A549 (cell line): ENCODE data around the gene B3GAT3. TPM values are rescaled to one million over a fixed set of nuclear protein-coding genes. Genes with fewer than 3 reads are reported as not detected.
A peak's percentile ranks its signal among the peaks of the same experiment; 100 is the strongest.

Experiments
- ATAC-seq, 2 experiments: fragments of 200-7000 bp in 1 of 2; fragments of >200 bp in 1 of 2; cut with Nextera tagmentation in 1 of 2; cut with Tn5 transposase in 1 of 2; 3 replicates each; pipeline versions ENCODE4 v1.8.0 to v1.9.1; 2018 to 2020; ENCODE audit warnings: mild to moderate bottlenecking in 1 of 2, moderate library complexity in 1 of 2
- CTCF ChIA-PET: fragments of 300-600 bp; sonication (Branson Sonifier 250); formaldehyde crosslinking; extraction: SDS; loops from one replicate; lab custom pipeline; 2021; ENCODE audit warnings: antibody characterized with exemption, inconsistent platforms; lab: Yijun Ruan, JAX
- POLR2A ChIA-PET: fragments of 350-600 bp; formaldehyde crosslinking; extraction: SDS; loops from one replicate; lab custom pipeline; 2021; ENCODE audit warnings: antibody characterized with exemption, inconsistent platforms; lab: Yijun Ruan, JAX
- DNase-seq, 2 experiments: peaks; one replicate each; pipeline versions ENCODE4 v3.0.0 to v3.0.0-alpha.2; 2011 to 2016; ENCODE audit warnings: low read depth in 1 of 2, low spot score in 1 of 2
- FAIRE-seq: peaks from 2 replicates; lab custom pipeline; 2011; peaks lifted over from hg19 to GRCh38; lab: Jason Lieb, UNC
- H3K27ac ChIP-seq, 2 experiments: fragments of >200 bp; sonication (Bioruptor Twin); formaldehyde crosslinking; 3 replicates each; pipeline ENCODE4 v1.5.1; 2016 to 2017
- H3K4me1 ChIP-seq: fragments of >200 bp; sonication (Bioruptor Twin); formaldehyde crosslinking; 3 replicates; pipeline ENCODE4 v1.6.1; 2016
- H3K4me2 ChIP-seq: fragments of >200 bp; sonication (Bioruptor Twin); formaldehyde crosslinking; 3 replicates; pipeline ENCODE4 v1.6.1; 2016
- H3K4me3 ChIP-seq: fragments of >200 bp; sonication (Bioruptor Twin); formaldehyde crosslinking; 3 replicates; pipeline ENCODE4 v1.5.1; 2016
- H3K9me3 ChIP-seq: fragments of >200 bp; sonication (Bioruptor Twin); formaldehyde crosslinking; 3 replicates; pipeline ENCODE4 v1.6.1; 2016
- BCL3 ChIP-seq: fragments of >200 bp; sonication (Bioruptor Twin); formaldehyde crosslinking; IDR thresholded peaks from 3 replicates; pipeline ENCODE4 v1.6.1; 2016
- EHMT2 ChIP-seq: fragments of 200-600 bp; sonication (generic); IDR thresholded peaks from 2 replicates; pipeline ENCODE4 v1.6.1; 2016; ENCODE audit warnings: antibody characterized with exemption, low read depth, mild to moderate bottlenecking, moderate library complexity
- GATA3 ChIP-seq: IDR thresholded peaks from 2 replicates; pipeline ENCODE4 v1.6.1; 2012; ENCODE audit warnings: borderline replicate concordance
- HEYL ChIP-seq: fragments of 250-450 bp; sonication (Bioruptor Pico); IDR thresholded peaks from 2 replicates; pipeline ENCODE4 v1.8.0; 2021; ENCODE audit warnings: mild to moderate bottlenecking, moderate library complexity
- JUN ChIP-seq, 2 experiments: fragments of >200 bp; sonication (Bioruptor Twin); formaldehyde crosslinking; IDR thresholded peaks; 2 replicates in 1 of 2; 3 replicates in 1 of 2; pipeline ENCODE4 v1.6.1; 2016 to 2017
- MAFK ChIP-seq: fragments of 450-650 bp; IDR thresholded peaks from 2 replicates; pipeline ENCODE4 v1.6.1; 2014; ENCODE audit not compliant: partially characterized antibody
- MAX ChIP-seq: IDR thresholded peaks from 2 replicates; pipeline ENCODE4 v1.6.1; 2012
- MAZ ChIP-seq: fragments of 150-350 bp; IDR thresholded peaks from 2 replicates; pipeline ENCODE4 v1.6.1; 2014; ENCODE audit warnings: antibody characterized with exemption, low read depth, low read length, borderline replicate concordance
- MYC ChIP-seq: IDR thresholded peaks from 2 replicates; pipeline ENCODE4 v1.6.1; 2012; ENCODE audit warnings: mild to moderate bottlenecking, inconsistent platforms, low read length, improper control_type of control experiment, borderline replicate concordance
- POLR2A ChIP-seq: IDR thresholded peaks from 2 replicates; pipeline ENCODE4 v1.6.1; 2012; ENCODE audit warnings: mild to moderate bottlenecking, low read length
- USF2 ChIP-seq: fragments of 450-650 bp; IDR thresholded peaks from 2 replicates; pipeline ENCODE4 v1.6.1; 2014; ENCODE audit warnings: antibody characterized with exemption
- ZNF302 ChIP-seq: fragments of 250-450 bp; sonication (Bioruptor Pico); IDR thresholded peaks from 2 replicates; pipeline ENCODE4 v1.9.0; 2021; ENCODE audit warnings: inconsistent platforms, mild to moderate bottlenecking, moderate library complexity
- WGBS: methylation state at CpG from one replicate; pipeline ENCODE4 v1.1.6; 2017; ENCODE audit errors: missing lambda C conversion rate; 5-methylcytosine and 5-hydroxymethylcytosine counted together
- polyA plus RNA-seq, 4 experiments: library from polyadenylated mRNA; depleted of rRNA in 3 of 4; stranded (reverse); fragments of >200 nt; fragmentation: RNase III in 1 of 4; extraction: RNeasy Plus Mini Kit Qiagen cat#74134 plus additional on column Dnase treatment in 1 of 4; gene quantifications; 2 replicates in 3 of 4; 3 replicates in 1 of 4; pipeline ENCODE4 v1.2.3, GENCODE V29; 2011 to 2017
- TF ChIP-seq, protein P1 (sequence below): IDR thresholded peaks from 2 replicates; pipeline ENCODE4 v1.6.1; 2012; ENCODE audit warnings: low read depth, borderline replicate concordance
- TF ChIP-seq, protein P2 (sequence below): IDR thresholded peaks from 2 replicates; pipeline ENCODE4 v1.6.1; 2012

Gene B3GAT3
- polyA plus RNA-seq, 2 of the 4 experiments (the other 2 are of a cell fraction), result 19.0 to 41.0 TPM

DNA sequence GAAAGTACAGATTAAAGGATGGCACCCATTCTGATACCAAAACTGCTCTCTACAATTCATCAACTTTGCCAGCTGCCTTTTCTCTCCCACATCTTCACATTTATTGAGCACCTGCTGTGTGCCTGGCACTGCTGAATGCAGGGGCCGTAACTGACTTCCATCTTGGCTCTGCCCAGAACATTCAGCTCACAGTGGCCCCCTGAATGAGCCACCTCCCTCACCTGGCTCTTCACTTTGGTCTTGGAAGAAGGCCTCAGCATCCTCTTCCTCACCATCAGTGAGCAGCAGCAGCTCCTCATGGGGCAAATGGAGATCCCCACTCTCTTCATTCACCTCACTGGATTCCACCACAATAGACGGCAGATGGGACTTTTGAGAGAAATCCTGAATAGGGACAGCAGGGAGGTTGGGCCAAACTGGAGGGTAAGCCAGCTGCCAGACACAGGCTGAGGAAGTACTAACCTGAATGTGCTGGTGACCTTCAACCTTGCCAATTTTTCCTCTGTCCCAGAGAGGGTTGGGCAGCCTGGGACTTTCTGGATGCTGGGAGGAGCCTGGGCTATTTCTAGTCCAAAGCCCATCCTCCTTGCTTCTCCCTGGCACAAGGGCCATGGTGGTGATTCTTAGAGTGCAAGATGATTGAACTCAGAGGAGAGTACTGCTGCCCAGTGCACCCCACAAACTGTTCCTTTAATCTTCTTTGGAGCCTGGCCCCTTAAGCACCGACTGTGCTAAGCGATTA, 47.8 kb upstream of the B3GAT3 start:
- POLR2A ChIA-PET, result interaction anchor here (0.7 to 3.3 kb wide), 4 partner anchors 16 to 58 kb away, joined by 3 to 34 read pairs (median 4); partner anchors contain the start of genes HNRNPUL2, INTS5 and TTC9C
- FAIRE-seq (no peak), DNase-seq (peak in 1 of 2 experiments; percentile 56), ATAC-seq (peak in 1 of 2 experiments; percentile 5; a peak in 2 of 6 replicates)
- H3K9me3 ChIP-seq, result no peaks in the 10 kb centered on the region
- no peak overlapping the region for H3K4me3 ChIP-seq
- WGBS, result 77% methylated on average over 4 of the region's 4 CpGs
- peak overlapping the region in 1 of 2 experiments; percentile 11; a peak in 2 of 6 replicates for H3K27ac ChIP-seq
- CTCF ChIA-PET, result interaction anchor here (0.8 to 9.0 kb wide), 7 partner anchors 11 to 275 kb away, joined by 3 to 72 read pairs (median 3); partner anchors contain the start of genes HNRNPUL2 and LRRN4CL
- peak overlapping the region; percentile 64; the same call in 2 of the 3 replicates for H3K4me2 ChIP-seq
- peaks cover 36% of the 10 kb centered on the region for H3K4me1 ChIP-seq
- no peak for TF ChIP-seq USF2
- TF ChIP-seq, protein P1, sequence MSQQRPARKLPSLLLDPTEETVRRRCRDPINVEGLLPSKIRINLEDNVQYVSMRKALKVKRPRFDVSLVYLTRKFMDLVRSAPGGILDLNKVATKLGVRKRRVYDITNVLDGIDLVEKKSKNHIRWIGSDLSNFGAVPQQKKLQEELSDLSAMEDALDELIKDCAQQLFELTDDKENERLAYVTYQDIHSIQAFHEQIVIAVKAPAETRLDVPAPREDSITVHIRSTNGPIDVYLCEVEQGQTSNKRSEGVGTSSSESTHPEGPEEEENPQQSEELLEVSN, result no peak
- TF ChIP-seq HEYL, result no peak
- no peak for TF ChIP-seq MYC

GRCh38 chr11:62667460-62667859, 45.7 kb upstream of the B3GAT3 start:
- Histone ChIP-seq H3K4me1 (peaks cover 32% of the 10 kb centered on the region), H3K4me3 (no peak overlapping the region), H3K4me2 (peak overlapping the region; percentile 78), H3K27ac (peak overlapping the region; percentile 93 to 96; a peak in 4 of 6 replicates), H3K9me3 (no peaks in the 10 kb centered on the region)
- ChIA-PET CTCF (interaction anchor here (0.5 to 6.5 kb wide), 10 partner anchors 9 to 65 kb away, joined by 3 to 30 read pairs (median 4); partner anchors contain the start of gene LRRN4CL), POLR2A (interaction anchor here (0.7 to 5.5 kb wide), 9 partner anchors 8 to 174 kb away, joined by 3 to 91 read pairs (median 5); partner anchors contain the start of genes HNRNPUL2, INTS5, TTC9C and TUT1)
- FAIRE-seq (no peak), DNase-seq (no peak), ATAC-seq (no peak)
- WGBS, result 86% methylated on average over 2 of the region's 2 CpGs
- TF ChIP-seq BCL3, result 0 out of 3 replicates have a peak, but pooled peaks have one; percentile 46
- TF ChIP-seq ZNF302 (CRISPR knock-in tag), result no peak
- TF ChIP-seq POLR2A, result peak; percentile 4; the same call in 1 of the 2 replicates
- TF ChIP-seq GATA3, result peak; percentile 15; the same call in 1 of the 2 replicates
- TF ChIP-seq MAFK, result no peak

DNA sequence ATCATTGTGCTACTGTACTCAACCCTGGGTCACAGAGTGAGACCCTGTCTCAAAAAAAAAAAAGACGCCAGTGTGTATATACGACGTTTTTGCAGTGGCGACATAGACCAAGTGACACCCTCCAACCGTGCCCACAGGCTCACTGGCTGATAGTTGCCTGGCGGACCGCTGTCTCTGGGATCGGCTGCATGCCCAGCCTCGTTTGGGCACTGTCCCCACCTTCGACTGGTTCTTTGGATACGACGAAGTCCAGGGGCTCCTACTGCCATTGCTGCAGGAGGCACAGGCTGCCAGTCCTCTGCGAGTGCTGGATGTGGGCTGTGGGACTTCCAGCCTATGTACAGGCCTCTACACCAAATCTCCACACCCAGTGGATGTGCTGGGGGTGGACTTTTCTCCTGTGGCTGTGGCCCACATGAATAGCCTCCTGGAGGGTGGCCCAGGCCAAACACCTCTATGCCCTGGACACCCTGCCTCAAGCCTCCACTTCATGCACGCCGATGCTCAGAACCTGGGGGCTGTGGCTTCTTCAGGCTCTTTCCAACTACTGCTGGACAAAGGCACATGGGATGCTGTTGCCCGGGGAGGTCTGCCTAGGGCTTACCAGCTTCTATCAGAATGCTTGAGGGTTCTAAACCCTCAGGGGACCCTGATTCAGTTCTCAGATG, 44.6 kb upstream of the B3GAT3 start:
- WGBS, result 14% methylated on average over 14 of the region's 16 CpGs
- DNase-seq, result no peak
- ATAC-seq, result no peak
- peak overlapping the region; percentile 78 for H3K4me2 ChIP-seq
- peak overlapping the region; percentile 79 for H3K4me3 ChIP-seq
- no peaks in the 10 kb centered on the region for H3K9me3 ChIP-seq
- CTCF ChIA-PET, result interaction anchor here (0.5 to 6.5 kb wide), 8 partner anchors 9 to 106 kb away, joined by 3 to 30 read pairs (median 4); no protein-coding TSS in a partner anchor
- no peak for FAIRE-seq
- H3K4me1 ChIP-seq, result peaks cover 32% of the 10 kb centered on the region
- POLR2A ChIA-PET, result interaction anchor here (0.9 to 5.5 kb wide), 16 partner anchors 8 to 104 kb away, joined by 3 to 91 read pairs (median 28); partner anchors contain the start of genes B3GAT3, GANAB, HNRNPUL2 and INTS5
- peak overlapping the region; percentile 93 to 96 for H3K27ac ChIP-seq
- TF ChIP-seq, protein P2, sequence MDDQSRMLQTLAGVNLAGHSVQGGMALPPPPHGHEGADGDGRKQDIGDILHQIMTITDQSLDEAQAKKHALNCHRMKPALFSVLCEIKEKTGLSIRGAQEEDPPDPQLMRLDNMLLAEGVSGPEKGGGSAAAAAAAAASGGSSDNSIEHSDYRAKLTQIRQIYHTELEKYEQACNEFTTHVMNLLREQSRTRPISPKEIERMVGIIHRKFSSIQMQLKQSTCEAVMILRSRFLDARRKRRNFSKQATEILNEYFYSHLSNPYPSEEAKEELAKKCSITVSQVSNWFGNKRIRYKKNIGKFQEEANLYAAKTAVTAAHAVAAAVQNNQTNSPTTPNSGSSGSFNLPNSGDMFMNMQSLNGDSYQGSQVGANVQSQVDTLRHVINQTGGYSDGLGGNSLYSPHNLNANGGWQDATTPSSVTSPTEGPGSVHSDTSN, result peak; percentile 54
- TF ChIP-seq MAX (peak; percentile 44; the same call in 1 of the 2 replicates), EHMT2 (no peak), JUN (IDR thresholded peaks at IDR 0.05) (peak; percentile 15 to 18; a peak in 3 of 5 replicates), MAZ (no peak)
- TF ChIP-seq, protein P1, result no peak
